Activated CD8-positive, alpha-beta T cell treated with anti-CD3 and anti-CD28 coated beads, Interleukin-2, amount 10 ng/mL, durations not matched to agents 7 days and 5 days (primary cell): Measurements from ENCODE around the gene CUL4A. TPM values are rescaled to one million over a fixed set of nuclear protein-coding genes. Genes with fewer than 3 reads are reported as not detected.

Experiments used
- ATAC-seq: fragments of 150-1000 bp; cut with Tn5 transposase; one replicate; pipeline ENCODE4 v1.10.0; 2021; ENCODE audit warnings: moderate library complexity
- CTCF ChIA-PET: fragments of 350-600 bp; sonication (Branson Sonifier 250); formaldehyde crosslinking; loops from one replicate; lab custom pipeline; 2021; ENCODE audit warnings: antibody characterized with exemption; lab: Charles Lee
- POLR2A ChIA-PET: fragments of 350-600 bp; sonication (Branson Sonifier 250); formaldehyde crosslinking; loops from one replicate; lab custom pipeline; 2021; ENCODE audit warnings: antibody characterized with exemption; lab: Charles Lee
- DNase-seq: peaks from one replicate; pipeline ENCODE4 v3.0.0-alpha.2; 2020
- H3K27ac Mint-ChIP-seq: one replicate; pipeline ENCODE4 v1.8.0; 2021; ENCODE audit warnings: mild to moderate bottlenecking, mixed read lengths
- H3K27me3 Mint-ChIP-seq: one replicate; pipeline ENCODE4 v1.8.0; 2021; ENCODE audit warnings: low read depth, mixed read lengths
- H3K36me3 Mint-ChIP-seq: one replicate; pipeline ENCODE4 v1.8.0; 2021; ENCODE audit warnings: low read depth, mixed read lengths
- H3K4me1 Mint-ChIP-seq: one replicate; pipeline ENCODE4 v1.8.0; 2021; ENCODE audit warnings: low read depth, mixed read lengths
- H3K4me3 Mint-ChIP-seq: one replicate; pipeline ENCODE4 v1.8.0; 2021; ENCODE audit warnings: mild to moderate bottlenecking, mixed read lengths
- H3K9me3 Mint-ChIP-seq: one replicate; pipeline ENCODE4 v1.8.0; 2022; ENCODE audit warnings: mixed read lengths; ENCODE audit not compliant: insufficient read depth
- total RNA-seq, 2 experiments: library from RNA; stranded (reverse); gene quantifications; one replicate each; pipeline ENCODE4 v1.2.3, GENCODE V29; 2021

Gene CUL4A
- total RNA-seq, 2 experiments from 2014 or later: 65.9 to 70.5 TPM

DNA sequence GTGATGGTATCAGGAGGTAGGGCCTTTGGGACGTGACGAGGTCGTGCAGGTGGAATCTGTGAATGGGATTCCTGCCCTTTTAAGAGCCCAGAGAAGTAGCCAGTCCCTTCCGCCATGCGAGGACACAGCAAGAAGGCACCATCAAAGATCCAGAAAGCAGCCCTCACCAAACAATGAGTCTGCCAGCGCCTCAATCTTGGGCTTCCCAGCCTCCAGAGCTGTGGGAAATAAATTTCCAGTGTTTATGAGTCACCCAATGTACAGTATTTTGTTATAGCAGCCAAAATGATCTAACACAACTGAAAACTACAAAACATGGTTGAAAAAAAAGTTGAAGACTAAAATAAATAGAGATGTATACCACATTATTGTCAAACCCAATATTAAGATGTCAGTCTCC, 70.7 kb downstream of the CUL4A start:
- no peaks in the 10 kb centered on the region for H3K9me3 Mint-ChIP-seq
- ChIA-PET CTCF (no interaction called here), POLR2A (no interaction called here)
- no peaks in the 10 kb centered on the region for H3K36me3 Mint-ChIP-seq
- no peak overlapping the region for H3K4me3 Mint-ChIP-seq
- no peak for ATAC-seq
- no peak overlapping the region for H3K27ac Mint-ChIP-seq
- peaks cover 4% of the 10 kb centered on the region for H3K4me1 Mint-ChIP-seq
- H3K27me3 Mint-ChIP-seq: peaks cover 3% of the 10 kb centered on the region
- no peak for DNase-seq

DNA sequence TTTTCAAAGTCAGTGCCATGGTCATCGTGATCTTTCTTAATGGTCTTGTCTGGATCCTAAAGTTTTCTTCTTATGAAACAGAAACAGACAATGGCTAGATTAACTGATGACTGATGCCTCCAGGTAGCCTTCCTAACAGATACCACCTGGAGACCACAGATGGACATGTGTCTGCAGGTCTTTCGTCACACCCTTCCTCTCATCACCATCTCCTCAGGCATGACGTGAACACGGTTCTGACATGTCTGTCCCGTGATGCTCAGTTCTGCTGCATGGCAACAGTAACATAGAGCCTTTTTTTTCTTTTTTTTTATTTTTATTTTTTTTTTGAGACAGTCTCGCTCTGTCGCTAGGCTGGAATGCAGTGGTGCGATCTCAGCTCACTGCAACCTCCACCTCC, 74.5 kb downstream of the CUL4A start:
- no peak for DNase-seq
- POLR2A ChIA-PET: no interaction called here
- H3K4me3 Mint-ChIP-seq: no peak overlapping the region

DNA sequence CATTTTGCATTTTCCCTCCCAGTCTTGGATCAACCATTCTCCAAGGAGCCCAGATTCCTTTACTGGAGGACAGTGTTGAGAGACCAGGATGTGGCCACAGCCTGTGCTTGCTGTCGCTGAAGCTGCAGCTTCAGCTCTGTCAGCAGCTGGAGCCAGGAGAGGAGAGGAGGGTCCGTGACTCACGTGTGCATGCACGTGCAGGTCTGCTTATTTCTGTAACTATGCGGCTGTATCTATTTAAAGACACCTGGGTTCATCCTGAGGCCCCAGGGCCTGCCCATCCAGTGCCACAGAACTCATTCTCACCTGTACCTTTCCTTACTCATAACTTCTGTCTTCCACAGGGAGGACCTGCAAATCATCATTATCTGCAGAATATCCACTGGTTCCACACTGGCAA, 79.5 kb downstream of the CUL4A start:
- ChIA-PET CTCF (no interaction called here), POLR2A (no interaction called here)
- H3K4me1 Mint-ChIP-seq: peaks cover 12% of the 10 kb centered on the region
- DNase-seq: no peak
- no peak overlapping the region for H3K27ac Mint-ChIP-seq
- no peaks in the 10 kb centered on the region for H3K36me3 Mint-ChIP-seq
- no peak for ATAC-seq
- H3K9me3 Mint-ChIP-seq: no peaks in the 10 kb centered on the region
- peaks cover 35% of the 10 kb centered on the region for H3K27me3 Mint-ChIP-seq
- no peak overlapping the region for H3K4me3 Mint-ChIP-seq

More for the DNA sequence above, 74.5 kb downstream of the CUL4A start:
- Mint-ChIP-seq H3K36me3 (no peaks in the 10 kb centered on the region), H3K27me3 (peaks cover 6% of the 10 kb centered on the region), H3K27ac (no peak overlapping the region), H3K9me3 (no peaks in the 10 kb centered on the region), H3K4me1 (no peaks in the 10 kb centered on the region)
- no peak for ATAC-seq
- CTCF ChIA-PET: no interaction called here

DNA sequence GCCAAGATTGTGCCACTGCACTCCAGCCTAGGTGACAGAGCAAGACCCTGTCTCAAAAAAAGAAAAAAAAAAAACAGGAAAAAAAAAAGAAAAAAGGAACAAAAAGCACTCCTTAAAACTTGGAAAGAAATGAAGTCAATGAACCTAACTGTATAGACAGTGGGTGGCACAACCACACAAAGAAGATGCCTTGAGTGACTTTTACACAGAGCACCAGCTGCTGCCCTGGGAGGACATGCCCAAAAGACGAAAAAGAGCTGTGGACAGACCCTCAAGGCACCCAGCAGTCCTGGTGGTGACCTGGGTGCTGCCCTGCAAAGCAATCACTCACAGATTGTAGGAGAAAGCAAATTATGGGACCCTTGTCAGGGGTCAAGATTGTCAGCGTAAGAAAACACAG, 81.7 kb downstream of the CUL4A start:
- H3K27ac Mint-ChIP-seq: no peak overlapping the region
- DNase-seq (no peak), ATAC-seq (no peak)
- no peak overlapping the region for H3K4me3 Mint-ChIP-seq
- H3K4me1 Mint-ChIP-seq: peaks cover 14% of the 10 kb centered on the region
- H3K9me3 Mint-ChIP-seq: no peaks in the 10 kb centered on the region
- H3K27me3 Mint-ChIP-seq: peaks cover 46% of the 10 kb centered on the region
- POLR2A ChIA-PET: interaction anchor here (0.7 kb wide), 1 partner anchor 569 kb away, joined by 3 read pairs; no protein-coding TSS in a partner anchor
- no peaks in the 10 kb centered on the region for H3K36me3 Mint-ChIP-seq
- CTCF ChIA-PET: interaction anchor here (0.5 kb wide), 1 partner anchor 256 kb away, joined by 3 read pairs; no protein-coding TSS in a partner anchor

DNA sequence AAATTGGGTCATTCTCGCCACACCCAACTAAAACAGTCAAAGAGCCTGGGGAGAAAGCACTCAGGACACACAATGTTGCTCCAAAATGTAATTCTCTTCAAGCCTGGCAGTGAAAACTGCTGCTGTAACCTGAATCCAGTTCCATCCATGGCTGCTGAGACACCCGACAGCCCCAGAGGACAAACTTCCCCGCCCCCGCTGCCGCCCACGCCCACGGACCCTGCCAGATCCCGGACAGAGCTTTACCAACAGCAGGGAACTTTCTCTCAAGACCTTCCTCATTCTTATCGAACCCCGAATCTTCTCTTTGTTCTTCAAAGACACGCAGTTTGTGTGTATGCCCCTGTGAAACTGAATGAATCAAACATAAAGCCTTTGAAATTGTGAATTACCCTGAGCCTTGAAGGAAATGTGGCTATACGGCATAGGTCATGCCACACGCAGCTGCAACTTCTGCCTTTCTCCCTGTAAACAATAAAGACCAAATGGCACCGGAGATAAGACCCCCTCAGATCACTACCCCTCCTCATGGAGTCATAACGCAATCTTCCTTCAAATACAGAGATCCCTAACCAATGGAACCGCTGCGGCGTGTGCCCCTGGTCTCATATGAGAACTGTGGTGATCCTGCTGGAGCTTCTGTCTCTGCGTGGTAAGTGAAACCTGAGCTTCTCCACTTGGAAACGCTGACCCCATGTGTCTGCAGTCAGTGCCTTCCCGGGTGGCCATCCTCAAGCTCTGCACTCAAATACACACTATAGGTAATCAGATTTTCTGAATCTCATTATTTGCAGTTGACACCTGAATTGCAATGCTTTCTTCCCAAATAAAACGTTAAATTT, 82.8 kb downstream of the CUL4A start:
- ChIA-PET POLR2A (interaction anchor here (0.9 kb wide), 1 partner anchor 198 kb away, joined by 3 read pairs; the partner anchor contains the start of gene DCUN1D2), CTCF (interaction anchor here (0.9 kb wide), 1 partner anchor 15 kb away, joined by 3 read pairs; no protein-coding TSS in a partner anchor)
- DNase-seq (no peak), ATAC-seq (no peak)
- peaks cover 5% of the 10 kb centered on the region for H3K36me3 Mint-ChIP-seq
- H3K9me3 Mint-ChIP-seq: no peaks in the 10 kb centered on the region
- H3K27ac Mint-ChIP-seq: no peak overlapping the region
- H3K27me3 Mint-ChIP-seq: peaks cover 50% of the 10 kb centered on the region
- peaks cover 20% of the 10 kb centered on the region for H3K4me1 Mint-ChIP-seq
- H3K4me3 Mint-ChIP-seq: peak overlapping the region; percentile 47

DNA sequence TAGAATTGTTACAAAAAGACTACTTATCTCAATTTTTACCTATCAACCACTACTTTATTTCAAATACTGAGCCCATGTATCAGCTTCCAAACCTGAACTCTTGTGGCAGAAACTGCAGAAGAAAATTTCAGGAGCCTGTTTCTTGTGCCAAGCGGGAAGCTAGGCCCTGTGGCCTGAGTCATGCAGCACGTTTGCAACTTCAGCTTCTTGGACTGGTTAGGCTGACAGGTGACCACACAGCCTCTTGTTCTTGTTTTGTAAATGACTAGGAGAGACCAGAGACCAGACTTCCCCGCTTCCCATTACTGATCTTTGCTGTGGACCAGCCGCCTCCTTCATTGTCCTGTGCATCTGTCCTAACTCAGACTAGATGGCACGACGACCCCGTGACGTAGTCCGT, 84.3 kb downstream of the CUL4A start:
- Mint-ChIP-seq H3K4me3 (no peak overlapping the region), H3K27me3 (peaks cover 49% of the 10 kb centered on the region), H3K27ac (no peak overlapping the region), H3K9me3 (no peaks in the 10 kb centered on the region), H3K4me1 (peaks cover 32% of the 10 kb centered on the region), H3K36me3 (peaks cover 9% of the 10 kb centered on the region)
- DNase-seq: no peak
- CTCF ChIA-PET: no interaction called here
- no peak for ATAC-seq
- POLR2A ChIA-PET: no interaction called here

DNA sequence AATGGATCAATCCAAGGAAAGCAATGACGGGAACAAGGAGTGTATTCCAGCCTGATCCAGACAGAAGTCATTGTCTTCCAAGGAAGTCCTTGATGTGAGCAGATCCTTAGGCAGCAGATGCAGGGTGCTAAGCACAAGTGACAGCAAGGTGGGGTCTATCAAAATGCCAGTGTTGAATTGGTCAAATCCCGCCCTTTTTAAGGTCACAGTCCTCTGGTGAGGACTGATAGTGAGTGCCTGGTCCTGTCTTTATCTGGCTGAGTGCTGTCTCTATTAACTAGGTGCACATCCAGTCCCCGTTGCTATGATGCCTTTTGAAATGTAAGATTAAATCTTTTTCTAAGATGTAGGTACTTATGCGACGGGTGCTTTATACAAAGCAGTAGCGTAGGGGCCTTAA, 86.4 kb downstream of the CUL4A start:
- ATAC-seq: no peak
- Mint-ChIP-seq H3K36me3 (peaks cover 12% of the 10 kb centered on the region), H3K27me3 (peaks cover 31% of the 10 kb centered on the region), H3K9me3 (no peaks in the 10 kb centered on the region), H3K4me1 (peaks cover 33% of the 10 kb centered on the region), H3K4me3 (peak overlapping the region; percentile 89), H3K27ac (peak overlapping the region; percentile 98)
- ChIA-PET POLR2A (no interaction called here), CTCF (no interaction called here)
- no peak for DNase-seq

DNA sequence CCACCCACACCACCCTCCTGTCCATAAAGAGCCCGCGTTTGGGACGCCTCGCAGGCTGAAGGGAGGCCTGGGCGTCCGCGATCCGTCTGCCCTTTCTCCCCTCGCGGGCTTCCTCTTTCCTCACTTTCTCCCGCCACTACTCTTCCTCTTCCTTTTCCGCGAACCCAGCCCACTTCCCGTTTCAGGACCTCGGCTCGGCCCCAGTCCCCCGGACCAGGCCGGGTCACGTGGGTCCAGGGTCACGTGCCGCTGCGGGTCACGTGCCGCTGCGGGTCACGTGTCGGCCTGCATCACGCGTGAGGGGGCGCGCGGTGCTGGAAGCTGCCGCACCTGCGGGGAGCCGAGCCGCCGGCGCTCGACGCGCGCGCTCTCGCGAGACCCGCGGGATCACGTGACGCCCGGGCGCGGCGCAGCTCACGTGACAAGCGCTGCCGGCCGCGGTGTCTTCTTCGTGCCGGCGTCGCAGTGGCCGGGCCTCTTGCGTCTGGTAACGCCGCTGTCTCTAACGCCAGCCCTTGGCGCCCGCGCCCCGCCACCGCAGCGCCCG, 87.5 kb downstream of the CUL4A start, which contains the start of gene LAMP1:
TSS of gene LAMP1 (plus strand) at position 417 of the 547 bp plus-strand sequence. CDS start 196 bp downstream, outside the sequence.
- ChIA-PET POLR2A (interaction anchor here (0.6 to 2.2 kb wide), 4 partner anchors 10 to 207 kb away, joined by 3 to 29 read pairs (median 4); partner anchors contain the start of genes CUL4A and PCID2), CTCF (interaction anchor here (1.2 kb wide), 1 partner anchor 69 kb away, joined by 4 read pairs; no protein-coding TSS in a partner anchor)
- Mint-ChIP-seq H3K27me3 (peaks cover 26% of the 10 kb centered on the region), H3K4me1 (peaks cover 30% of the 10 kb centered on the region), H3K27ac (peak within 1 kb of the TSS; percentile 98), H3K4me3 (peak within 1 kb of the TSS; percentile 89), H3K36me3 (peaks cover 13% of the 10 kb centered on the region), H3K9me3 (no peaks in the 10 kb centered on the region)
- ATAC-seq (peak; percentile 86), DNase-seq (peak; percentile 96)

DNA sequence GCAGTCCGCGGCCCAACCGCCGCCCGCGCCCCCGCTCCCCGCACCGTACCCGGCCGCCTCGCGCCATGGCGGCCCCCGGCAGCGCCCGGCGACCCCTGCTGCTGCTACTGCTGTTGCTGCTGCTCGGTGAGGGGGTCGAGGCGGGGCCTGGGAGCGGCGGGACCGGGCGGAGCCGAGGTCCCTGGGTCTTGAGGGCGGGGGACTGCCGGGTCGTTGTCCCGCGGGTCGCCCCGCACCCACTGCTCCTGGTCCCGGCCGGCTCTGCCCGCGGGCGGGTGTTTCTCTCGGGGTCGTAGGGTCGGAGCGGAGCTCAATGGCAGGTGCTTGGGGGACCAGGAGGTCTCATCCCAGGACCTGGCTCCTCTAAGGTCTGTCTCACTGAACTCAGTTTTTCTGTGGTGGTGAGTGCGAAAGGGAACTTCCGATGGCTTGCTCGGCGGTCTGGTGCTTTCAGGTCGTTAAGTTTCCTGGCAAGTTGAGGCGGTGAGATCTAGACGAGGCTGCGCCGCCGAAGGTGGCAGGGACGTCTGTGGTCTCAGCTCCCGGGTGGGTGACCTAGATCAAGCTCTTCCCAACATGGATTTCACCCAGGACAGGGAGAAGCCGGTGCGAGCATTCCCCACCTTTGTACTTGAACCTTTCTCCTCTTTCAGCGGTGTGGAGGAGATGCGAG, 88.1 kb downstream of the CUL4A start:
- ATAC-seq (peak; percentile 61), DNase-seq (peak; percentile 72)
- CTCF ChIA-PET: interaction anchor here (1.2 kb wide), 2 partner anchors 70 to 96 kb away, joined by 3 to 4 read pairs; no protein-coding TSS in a partner anchor
- H3K36me3 Mint-ChIP-seq: peaks cover 13% of the 10 kb centered on the region
- no peaks in the 10 kb centered on the region for H3K9me3 Mint-ChIP-seq
- peak overlapping the region; percentile 96 for H3K27ac Mint-ChIP-seq
- POLR2A ChIA-PET: interaction anchor here (0.6 to 2.2 kb wide), 5 partner anchors 10 to 206 kb away, joined by 3 to 29 read pairs (median 4); partner anchors contain the start of genes CUL4A and PCID2
- H3K27me3 Mint-ChIP-seq: peaks cover 20% of the 10 kb centered on the region
- peak overlapping the region; percentile 89 for H3K4me3 Mint-ChIP-seq
- peaks cover 24% of the 10 kb centered on the region for H3K4me1 Mint-ChIP-seq

DNA sequence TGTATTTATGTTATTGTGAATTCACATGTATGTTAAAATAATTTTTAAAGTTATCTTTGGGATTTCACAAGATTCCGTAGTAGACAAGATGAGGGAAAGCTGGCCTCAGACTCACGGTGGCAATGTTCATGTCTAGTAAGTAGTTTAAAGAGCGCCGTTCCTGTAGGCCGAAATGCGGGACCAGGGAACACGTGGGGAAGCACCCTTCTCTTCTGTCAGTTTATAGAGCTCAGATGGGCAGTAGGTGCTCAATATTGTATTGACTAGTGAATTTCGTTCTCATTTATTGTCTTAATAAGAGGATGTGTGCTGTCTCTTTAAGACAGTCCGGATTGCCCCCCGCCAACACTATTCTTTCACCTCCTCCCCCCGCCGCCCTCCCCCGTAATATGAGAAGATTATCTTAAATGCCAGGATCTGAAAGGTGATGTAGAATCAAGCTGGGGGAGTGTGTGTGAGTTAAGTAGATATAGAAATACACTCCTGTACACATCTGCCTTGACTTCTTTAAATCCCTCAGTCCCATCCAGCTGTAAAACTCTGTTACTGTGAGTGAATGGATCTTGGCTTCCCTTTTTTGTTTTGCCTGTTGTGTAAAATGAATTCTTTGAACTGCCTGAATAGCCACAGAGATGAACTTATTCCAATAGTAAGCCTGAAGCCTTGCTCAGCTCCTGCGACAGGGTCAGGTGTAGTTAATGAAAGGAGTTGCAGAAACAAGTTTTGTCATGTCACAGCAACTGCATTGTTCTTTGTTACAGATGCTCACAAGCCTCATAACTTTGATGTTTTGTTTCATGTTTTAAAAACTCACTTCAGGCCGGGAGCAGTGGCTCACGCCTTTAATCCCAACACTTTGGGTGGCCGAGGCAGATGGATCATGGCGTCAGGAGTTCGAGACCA, 88.9 kb downstream of the CUL4A start:
- CTCF ChIA-PET: interaction anchor here (1.2 kb wide), 2 partner anchors 71 to 95 kb away, joined by 3 to 4 read pairs; no protein-coding TSS in a partner anchor

More for the DNA sequence above, 88.9 kb downstream of the CUL4A start:
- no peak for DNase-seq
- H3K27me3 Mint-ChIP-seq: peaks cover 16% of the 10 kb centered on the region
- H3K36me3 Mint-ChIP-seq: peaks cover 18% of the 10 kb centered on the region
- H3K4me1 Mint-ChIP-seq: peaks cover 22% of the 10 kb centered on the region
- H3K4me3 Mint-ChIP-seq: peak overlapping the region; percentile 89
- H3K27ac Mint-ChIP-seq: peak overlapping the region; percentile 96
- no peak for ATAC-seq
- POLR2A ChIA-PET: interaction anchor here (0.7 to 2.2 kb wide), 4 partner anchors 11 to 108 kb away, joined by 3 to 29 read pairs (median 4); partner anchors contain the start of genes CUL4A and PCID2
- H3K9me3 Mint-ChIP-seq: no peaks in the 10 kb centered on the region
